ENCODE measurements around the gene TSPAN9. TPM values are rescaled to one million over a fixed set of nuclear protein-coding genes. Genes with fewer than 3 reads are reported as not detected.

TSPAN9 gene
- total RNA-seq, 1 donor from 2014 or later = 0.48 TPM

GRCh38 chr12:3102771-3103410 is 25.7 kb downstream of the TSPAN9 start:
- H3K4me1 Mint-ChIP-seq (ENCODE audit: low read depth) = no peaks in the 10 kb centered on the region
- no peaks in the 10 kb centered on the region for H3K36me3 Mint-ChIP-seq (ENCODE audit: low read depth)
- H3K27ac Mint-ChIP-seq = no peak overlapping the region
- peaks cover 18% of the 10 kb centered on the region for H3K9me3 Mint-ChIP-seq
- no peak overlapping the region for H3K4me3 Mint-ChIP-seq (ENCODE audit: low read depth)
- H3K27me3 Mint-ChIP-seq (ENCODE audit: low read depth) = no peaks in the 10 kb centered on the region
- DNase-seq (ENCODE audit: low spot score) = no peak
- intact Hi-C loops (cut with micrococcal nuclease) = no loop called here

GRCh38 chr12:3103806-3104205 is 26.6 kb downstream of the TSPAN9 start:
- no peak overlapping the region for H3K27ac Mint-ChIP-seq
- no peaks in the 10 kb centered on the region for H3K4me1 Mint-ChIP-seq (ENCODE audit: low read depth)
- no peaks in the 10 kb centered on the region for H3K27me3 Mint-ChIP-seq (ENCODE audit: low read depth)
- no peak overlapping the region for H3K4me3 Mint-ChIP-seq (ENCODE audit: low read depth)
- intact Hi-C loops (cut with micrococcal nuclease) = no loop called here
- H3K9me3 Mint-ChIP-seq = peaks cover 13% of the 10 kb centered on the region
- DNase-seq (ENCODE audit: low spot score) = no peak
- no peaks in the 10 kb centered on the region for H3K36me3 Mint-ChIP-seq (ENCODE audit: low read depth)

GRCh38 chr12:3105690-3106479 is 28.7 kb downstream of the TSPAN9 start:
- H3K4me3 Mint-ChIP-seq (ENCODE audit: low read depth) = no peak overlapping the region
- H3K27me3 Mint-ChIP-seq (ENCODE audit: low read depth) = no peaks in the 10 kb centered on the region
- H3K36me3 Mint-ChIP-seq (ENCODE audit: low read depth) = no peaks in the 10 kb centered on the region
- intact Hi-C loops (cut with micrococcal nuclease) = no loop called here
- no peak overlapping the region for H3K27ac Mint-ChIP-seq
- H3K4me1 Mint-ChIP-seq (ENCODE audit: low read depth) = no peaks in the 10 kb centered on the region
- DNase-seq (ENCODE audit: low spot score) = no peak
- no peaks in the 10 kb centered on the region for H3K9me3 Mint-ChIP-seq

GRCh38 chr12:3106579-3106978 is 29.4 kb downstream of the TSPAN9 start:
- intact Hi-C loops (cut with micrococcal nuclease) = no loop called here
- Mint-ChIP-seq H3K4me3 (ENCODE audit: low read depth) (no peak overlapping the region), H3K9me3 (no peaks in the 10 kb centered on the region), H3K27ac (no peak overlapping the region), H3K36me3 (ENCODE audit: low read depth) (no peaks in the 10 kb centered on the region), H3K4me1 (ENCODE audit: low read depth) (no peaks in the 10 kb centered on the region), H3K27me3 (ENCODE audit: low read depth) (peaks cover 1% of the 10 kb centered on the region)
- no peak for DNase-seq (ENCODE audit: low spot score)

- no peak overlapping the region for H3K27ac Mint-ChIP-seq
- H3K36me3 Mint-ChIP-seq (ENCODE audit: low read depth) = no peaks in the 10 kb centered on the region
- no peaks in the 10 kb centered on the region for H3K4me1 Mint-ChIP-seq (ENCODE audit: low read depth)
- no peak overlapping the region for H3K4me3 Mint-ChIP-seq (ENCODE audit: low read depth)
- H3K27me3 Mint-ChIP-seq (ENCODE audit: low read depth) = peaks cover 3% of the 10 kb centered on the region
- H3K9me3 Mint-ChIP-seq = no peaks in the 10 kb centered on the region
- intact Hi-C loops (cut with micrococcal nuclease) = no loop called here
- DNase-seq (ENCODE audit: low spot score) = no peak
Measured at GRCh38 chr12:3107071-3107583, 29.9 kb downstream of the TSPAN9 start.

GRCh38 chr12:3107954-3108353 is 30.8 kb downstream of the TSPAN9 start:
- Mint-ChIP-seq H3K36me3 (ENCODE audit: low read depth) (no peaks in the 10 kb centered on the region), H3K4me1 (ENCODE audit: low read depth) (no peaks in the 10 kb centered on the region), H3K27ac (no peak overlapping the region), H3K9me3 (no peaks in the 10 kb centered on the region), H3K27me3 (ENCODE audit: low read depth) (peaks cover 3% of the 10 kb centered on the region), H3K4me3 (ENCODE audit: low read depth) (no peak overlapping the region)
- intact Hi-C loops (cut with micrococcal nuclease) = no loop called here
- no peak for DNase-seq (ENCODE audit: low spot score)

- Mint-ChIP-seq H3K4me1 (ENCODE audit: low read depth) (no peaks in the 10 kb centered on the region), H3K9me3 (no peaks in the 10 kb centered on the region), H3K27ac (no peak overlapping the region), H3K4me3 (ENCODE audit: low read depth) (no peak overlapping the region), H3K36me3 (ENCODE audit: low read depth) (no peaks in the 10 kb centered on the region), H3K27me3 (ENCODE audit: low read depth) (peaks cover 15% of the 10 kb centered on the region)
- no peak for DNase-seq (ENCODE audit: low spot score)
- intact Hi-C loops (cut with micrococcal nuclease) = no loop called here
Measured at GRCh38 chr12:3110578-3110977, 33.4 kb downstream of the TSPAN9 start.

GRCh38 chr12:3113671-3114325 is 36.6 kb downstream of the TSPAN9 start:
- H3K9me3 Mint-ChIP-seq = no peaks in the 10 kb centered on the region
- intact Hi-C loops (cut with micrococcal nuclease) = no loop called here
- no peaks in the 10 kb centered on the region for H3K36me3 Mint-ChIP-seq (ENCODE audit: low read depth)
- no peaks in the 10 kb centered on the region for H3K4me1 Mint-ChIP-seq (ENCODE audit: low read depth)
- no peak overlapping the region for H3K4me3 Mint-ChIP-seq (ENCODE audit: low read depth)
- H3K27me3 Mint-ChIP-seq (ENCODE audit: low read depth) = peaks cover 31% of the 10 kb centered on the region
- DNase-seq (ENCODE audit: low spot score) = no peak
- H3K27ac Mint-ChIP-seq = no peak overlapping the region

GRCh38 chr12:3114671-3115070 is 37.5 kb downstream of the TSPAN9 start:
- H3K9me3 Mint-ChIP-seq = no peaks in the 10 kb centered on the region
- peaks cover 32% of the 10 kb centered on the region for H3K27me3 Mint-ChIP-seq (ENCODE audit: low read depth)
- DNase-seq (ENCODE audit: low spot score) = no peak
- H3K27ac Mint-ChIP-seq = no peak overlapping the region
- no peaks in the 10 kb centered on the region for H3K36me3 Mint-ChIP-seq (ENCODE audit: low read depth)
- H3K4me1 Mint-ChIP-seq (ENCODE audit: low read depth) = no peaks in the 10 kb centered on the region
- intact Hi-C loops (cut with micrococcal nuclease) = no loop called here
- H3K4me3 Mint-ChIP-seq (ENCODE audit: low read depth) = no peak overlapping the region

GRCh38 chr12:3115078-3115477 is 37.9 kb downstream of the TSPAN9 start:
- intact Hi-C loops (cut with micrococcal nuclease) = no loop called here
- Mint-ChIP-seq H3K9me3 (no peaks in the 10 kb centered on the region), H3K27me3 (ENCODE audit: low read depth) (peaks cover 32% of the 10 kb centered on the region), H3K4me1 (ENCODE audit: low read depth) (no peaks in the 10 kb centered on the region), H3K36me3 (ENCODE audit: low read depth) (no peaks in the 10 kb centered on the region), H3K27ac (no peak overlapping the region), H3K4me3 (ENCODE audit: low read depth) (no peak overlapping the region)
- no peak for DNase-seq (ENCODE audit: low spot score)

- intact Hi-C loops (cut with micrococcal nuclease) = no loop called here
- Mint-ChIP-seq H3K27ac (no peak overlapping the region), H3K36me3 (ENCODE audit: low read depth) (no peaks in the 10 kb centered on the region), H3K9me3 (no peaks in the 10 kb centered on the region), H3K4me3 (ENCODE audit: low read depth) (no peak overlapping the region), H3K4me1 (ENCODE audit: low read depth) (no peaks in the 10 kb centered on the region), H3K27me3 (ENCODE audit: low read depth) (peaks cover 35% of the 10 kb centered on the region)
- DNase-seq (ENCODE audit: low spot score) = no peak
Measured at GRCh38 chr12:3116106-3116844, 39.1 kb downstream of the TSPAN9 start.

- intact Hi-C loops (cut with micrococcal nuclease) = no loop called here
- H3K4me3 Mint-ChIP-seq (ENCODE audit: low read depth) = no peak overlapping the region
- peaks cover 33% of the 10 kb centered on the region for H3K27me3 Mint-ChIP-seq (ENCODE audit: low read depth)
- no peaks in the 10 kb centered on the region for H3K9me3 Mint-ChIP-seq
- no peaks in the 10 kb centered on the region for H3K4me1 Mint-ChIP-seq (ENCODE audit: low read depth)
- H3K27ac Mint-ChIP-seq = no peak overlapping the region
- H3K36me3 Mint-ChIP-seq (ENCODE audit: low read depth) = no peaks in the 10 kb centered on the region
- DNase-seq (ENCODE audit: low spot score) = no peak
Measured at GRCh38 chr12:3117144-3117581, 40.0 kb downstream of the TSPAN9 start.
